ENCODE results near the gene DHRS7.
A peak's percentile ranks its signal among the peaks of the same experiment; 100 is the strongest.
"Not testable (repeated sequence)": the region's sequence is repeated elsewhere in the genome, so short reads cannot be mapped to it uniquely, and the experiment has no call there.

DHRS7 gene

GRCh38 chr14:60133487-60133886, 31.7 kb downstream of the DHRS7 start:
- DNase-seq = no peak

DNA sequence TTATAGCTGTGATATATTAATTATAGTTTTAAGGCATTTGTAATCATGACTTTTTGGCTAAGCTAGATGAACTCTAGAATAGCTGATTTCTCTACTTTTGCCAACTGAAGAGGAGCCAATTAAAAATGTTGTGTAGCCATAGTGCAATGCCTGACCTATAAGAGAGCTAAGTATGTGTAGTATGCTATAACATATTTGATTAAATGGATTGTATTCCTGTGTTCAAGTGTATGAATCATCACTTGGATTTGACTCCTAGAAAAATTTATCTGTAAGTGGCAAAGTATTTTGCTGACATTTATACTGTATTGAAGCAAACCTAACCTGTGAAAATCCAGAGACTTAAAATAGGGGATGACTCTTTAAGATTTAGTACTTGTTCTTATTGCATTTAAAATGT, 39.3 kb downstream of the DHRS7 start:
- DNase-seq = no peak

- DNase-seq = no peak
These were observed 49.0 kb downstream of the DHRS7 start for GRCh38 chr14:60116181-60116580.

DNA sequence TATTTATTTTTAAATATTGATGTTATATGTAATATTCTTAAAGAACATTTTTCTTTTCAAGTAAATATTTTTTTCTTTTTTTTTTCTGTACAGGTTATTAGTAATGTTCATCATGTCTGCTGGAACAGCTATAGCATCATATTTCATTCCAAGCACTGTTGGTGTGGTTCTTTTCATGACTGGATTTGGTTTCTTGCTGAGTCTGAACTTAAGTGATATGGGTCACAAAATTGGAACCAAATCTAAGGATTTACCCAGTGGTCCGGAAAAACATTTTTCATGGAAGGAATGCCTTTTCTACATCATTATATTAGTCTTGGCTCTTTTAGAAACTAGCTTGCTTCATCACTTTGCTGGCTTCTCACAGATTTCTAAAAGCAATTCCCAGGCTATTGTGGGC, 50.3 kb downstream of the DHRS7 start:
- DNase-seq = no peak

DNA sequence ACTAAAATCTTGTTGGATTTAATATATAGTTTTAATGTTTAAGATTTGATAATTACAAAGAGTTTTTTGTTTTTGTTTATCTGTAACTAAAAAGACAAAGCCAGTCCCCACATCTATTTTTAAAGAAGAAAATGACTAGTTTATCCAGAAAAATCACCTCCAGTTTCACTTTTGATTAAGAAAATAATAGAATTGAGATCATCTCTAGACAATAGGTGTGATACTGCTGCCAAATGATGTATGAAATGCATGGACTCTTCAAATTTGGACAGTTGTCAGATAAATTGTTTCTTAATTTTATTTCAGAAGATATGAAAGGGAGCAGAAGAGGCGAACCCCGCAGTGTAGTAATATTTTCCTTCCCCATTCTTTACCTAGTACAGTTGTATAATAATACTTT, 53.5 kb downstream of the DHRS7 start:
- DNase-seq = no peak

- no peak for DNase-seq
These were observed 57.7 kb downstream of the DHRS7 start for GRCh38 chr14:60107477-60107876.

- DNase-seq = peak; percentile 63 to 84 (median 81)
These were observed 58.9 kb downstream of the DHRS7 start for GRCh38 chr14:60106339-60106738.

- peak; percentile 21 to 78 (median 54) for DNase-seq
These were observed 62.8 kb downstream of the DHRS7 start for GRCh38 chr14:60102389-60102788.

GRCh38 chr14:60101786-60102185, 63.4 kb downstream of the DHRS7 start:
- DNase-seq = peak in 1 of 4 experiments; percentile 19

DNA sequence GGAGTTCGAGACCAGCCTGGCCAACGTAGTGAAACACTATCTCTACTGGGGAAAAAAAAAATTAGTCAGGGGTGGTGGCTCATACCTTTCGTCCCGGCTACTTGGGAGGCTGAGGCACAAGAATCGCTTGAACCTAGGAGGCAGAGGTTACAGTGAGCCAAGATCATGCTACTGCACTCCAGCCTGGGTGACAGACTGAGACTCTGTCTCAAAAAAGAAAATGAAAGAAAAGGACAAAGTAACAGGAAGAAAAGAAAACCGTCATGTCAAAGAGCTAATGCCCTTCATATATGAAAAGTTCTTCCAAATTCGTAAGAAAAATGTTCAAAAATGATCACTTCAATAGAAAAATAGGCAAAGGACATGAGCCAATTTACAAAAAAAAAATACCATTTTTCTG, 65.3 kb downstream of the DHRS7 start:
- not testable (repeated sequence) for DNase-seq

DNA sequence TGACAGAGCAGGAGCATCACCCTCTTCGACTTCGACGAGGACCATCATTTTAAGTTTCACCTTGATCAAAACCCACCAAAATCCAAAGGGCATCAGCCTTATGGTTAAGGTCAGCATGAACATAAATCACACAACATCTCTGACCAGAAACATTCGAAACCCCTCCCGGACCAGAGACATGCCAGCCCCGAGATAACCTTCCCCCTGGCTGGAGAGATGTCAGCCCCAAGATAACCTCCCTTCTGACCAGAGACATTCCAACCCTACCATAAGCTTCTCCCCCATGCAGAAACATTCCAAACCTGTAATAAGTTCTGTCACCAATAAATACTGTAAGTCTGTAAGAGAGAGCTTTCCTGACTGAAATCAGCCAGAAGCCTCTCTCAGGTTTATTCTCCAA, 67.2 kb downstream of the DHRS7 start:
- no peak for DNase-seq

GRCh38 chr14:60095781-60096450, 69.3 kb downstream of the DHRS7 start:
- DNase-seq = no peak

GRCh38 chr14:60095231-60095630, 70.0 kb downstream of the DHRS7 start:
- DNase-seq = no peak

- no peak for DNase-seq
These were observed 70.8 kb downstream of the DHRS7 start for GRCh38 chr14:60094306-60094897.

All from suppressor macrophage (primary cell).